Measurements from ENCODE around the gene GLUD1.
A peak's percentile ranks its signal among the peaks of the same experiment; 100 is the strongest.
"Not testable (repeated sequence)": the region's sequence is repeated elsewhere in the genome, so short reads cannot be mapped to it uniquely, and the experiment has no call there.

The GLUD1 gene

GRCh38 chr10:87094373-87095235 is at the start of gene GLUD1, which contains the start of gene SHLD2:
TSS of gene GLUD1 (minus strand) at chr10:87094843. CDS start at chr10:87094769, 74 bp downstream.
TSS of gene SHLD2 (plus strand) at chr10:87095206. CDS start at chr10:87151355, 56,149 bp downstream.
- DNase-seq = peak; percentile 92

GRCh38 chr10:87143109-87143418 is 48.4 kb upstream of the GLUD1 start:
- DNase-seq = not testable (repeated sequence)

GRCh38 chr10:87142230-87143108 is 47.8 kb upstream of the GLUD1 start:
- not testable (repeated sequence) for DNase-seq

- DNase-seq = not testable (repeated sequence)
Measured at GRCh38 chr10:87137478-87137877, 42.8 kb upstream of the GLUD1 start.

GRCh38 chr10:87134440-87134839 is 39.8 kb upstream of the GLUD1 start:
- not testable (repeated sequence) for DNase-seq

GRCh38 chr10:87133936-87134335 is 39.3 kb upstream of the GLUD1 start:
- DNase-seq = not testable (repeated sequence)

GRCh38 chr10:87132176-87132575 is 37.5 kb upstream of the GLUD1 start:
- not testable (repeated sequence) for DNase-seq

GRCh38 chr10:87127607-87128156 is 33.0 kb upstream of the GLUD1 start:
- DNase-seq = not testable (repeated sequence)

- not testable (repeated sequence) for DNase-seq
Measured at GRCh38 chr10:87127048-87127447, 32.4 kb upstream of the GLUD1 start.

- DNase-seq = not testable (repeated sequence)
Measured at GRCh38 chr10:87123351-87123750, 28.7 kb upstream of the GLUD1 start.

GRCh38 chr10:87119029-87119428 is 24.4 kb upstream of the GLUD1 start:
- DNase-seq = not testable (repeated sequence)

GRCh38 chr10:87118122-87118521 is 23.5 kb upstream of the GLUD1 start:
- DNase-seq = not testable (repeated sequence)

- no peak for DNase-seq
Measured at GRCh38 chr10:87105446-87106124, 10.9 kb upstream of the GLUD1 start.

GRCh38 chr10:87104727-87105126 is 10.1 kb upstream of the GLUD1 start:
- not testable (repeated sequence) for DNase-seq

GRCh38 chr10:87101996-87102395 is 7.4 kb upstream of the GLUD1 start:
- no peak for DNase-seq

- peak; percentile 79 for DNase-seq
Measured at GRCh38 chr10:87095236-87095945, 748 bp upstream of the GLUD1 start.

- peak; percentile 48 for DNase-seq
Measured at GRCh38 chr10:87093632-87094372, 841 bp downstream of the GLUD1 start.

- no peak for DNase-seq
Measured at GRCh38 chr10:87092861-87093631, 1.6 kb downstream of the GLUD1 start.

- DNase-seq = no peak
Measured at GRCh38 chr10:87092376-87092860, 2.2 kb downstream of the GLUD1 start.

GRCh38 chr10:87090779-87091178 is 3.9 kb downstream of the GLUD1 start:
- no peak for DNase-seq
